ENCODE measurements around the gene SETBP1.
A peak's percentile ranks its signal among the peaks of the same experiment; 100 is the strongest.

The SETBP1 gene

DNA sequence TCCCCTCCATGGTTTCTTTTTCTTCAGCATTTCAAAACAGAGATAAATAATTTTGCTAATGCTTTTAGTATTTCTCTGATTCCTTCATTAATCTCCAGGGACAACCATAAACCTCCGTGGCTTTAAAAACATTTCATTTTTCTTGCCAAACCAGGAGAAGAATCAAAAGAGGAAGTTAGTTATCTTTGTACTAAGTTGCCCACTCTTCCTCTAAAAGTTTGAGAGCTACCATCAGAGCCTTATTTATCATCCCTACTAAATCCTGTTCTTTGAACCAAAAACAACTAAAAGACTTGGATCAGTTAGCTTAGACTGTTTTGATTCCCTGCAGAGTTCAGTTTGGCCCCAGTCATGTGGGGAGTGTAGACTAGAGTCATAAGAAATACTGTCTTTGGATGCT, 208.4 kb downstream of the SETBP1 start:
- no peak for TF ChIP-seq CTCF (conservative IDR thresholded peaks at IDR 0.05)
- no peak overlapping the region for H3K27ac ChIP-seq

DNA sequence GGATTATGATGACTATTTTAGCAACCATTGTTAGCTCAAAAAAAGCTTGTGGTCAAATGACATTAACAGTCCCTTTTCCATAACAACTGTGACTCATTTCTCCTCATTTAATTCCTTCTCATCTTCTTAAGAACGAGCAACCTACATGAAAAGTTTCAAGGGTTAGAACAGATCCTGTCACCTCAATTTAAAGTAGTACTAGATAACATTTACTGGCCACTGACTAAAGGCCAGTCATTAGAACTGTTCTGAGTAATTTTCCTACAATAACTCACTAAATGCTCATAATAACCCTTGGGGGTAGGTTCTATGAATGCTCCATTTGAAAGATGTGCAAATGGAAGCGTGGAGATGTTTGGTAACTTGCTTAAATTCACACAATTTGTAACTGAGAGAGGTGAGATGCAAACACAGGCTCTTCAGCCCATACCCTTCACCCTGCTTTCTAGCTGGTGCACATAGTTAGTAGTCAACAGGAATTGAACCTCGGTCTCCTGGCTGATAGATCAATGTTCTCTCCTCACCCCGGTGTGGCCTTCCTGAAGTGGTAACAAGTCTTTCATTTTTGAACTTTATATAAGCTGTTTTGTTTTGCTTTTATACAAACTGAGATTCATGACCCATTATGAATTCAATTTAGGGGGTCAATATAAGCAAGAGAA, 212.5 kb downstream of the SETBP1 start:
- no peak for TF ChIP-seq CTCF (conservative IDR thresholded peaks at IDR 0.05)
- peak overlapping the region; percentile 31; the same call in 1 of the 2 replicates for H3K27ac ChIP-seq

DNA sequence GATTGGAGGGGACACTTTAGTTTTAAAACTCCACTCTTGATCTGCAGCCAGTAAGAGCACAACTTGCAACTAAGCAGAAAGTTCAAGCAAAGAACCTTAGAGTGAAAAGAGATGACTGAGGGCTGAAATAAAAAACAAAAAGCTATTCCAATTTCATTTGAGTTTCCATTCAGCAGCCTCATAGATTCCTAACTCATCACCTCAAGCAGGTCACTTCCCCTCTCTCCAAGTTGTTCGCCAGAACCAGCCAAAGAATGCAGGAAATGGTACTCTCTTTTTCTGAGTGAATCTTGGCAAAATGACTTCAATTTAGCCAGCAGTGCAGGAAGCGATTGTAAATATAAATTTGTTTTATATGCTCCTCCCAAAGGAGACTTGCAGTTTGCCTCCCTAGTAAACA, 213.3 kb downstream of the SETBP1 start:
- H3K27ac ChIP-seq: peak overlapping the region; percentile 31; the same call in 1 of the 2 replicates
- no peak for TF ChIP-seq CTCF (conservative IDR thresholded peaks at IDR 0.05)

GRCh38 chr18:44895176-44895798, 214.6 kb downstream of the SETBP1 start:
- TF ChIP-seq CTCF (conservative IDR thresholded peaks at IDR 0.05): peak; percentile 60

DNA sequence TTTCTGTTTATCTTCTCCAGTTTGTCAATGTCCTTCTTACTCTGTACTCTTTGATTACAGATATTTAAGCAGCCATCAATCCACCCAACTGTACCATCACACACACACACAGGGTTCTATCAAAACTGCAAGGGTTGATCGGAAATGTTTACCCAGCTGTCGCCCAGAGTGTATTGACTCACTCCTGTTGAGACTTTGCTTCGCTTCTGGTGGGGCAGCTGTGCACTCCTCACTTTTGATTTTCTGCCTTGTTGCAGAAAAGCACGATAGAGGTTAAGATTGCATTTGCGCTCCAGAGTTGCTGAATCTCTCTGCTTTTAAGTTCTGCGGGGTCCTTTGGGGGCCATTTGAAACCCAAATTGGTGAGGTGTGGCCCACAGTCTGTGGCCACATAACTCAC, 216.2 kb downstream of the SETBP1 start:
- no peak for TF ChIP-seq CTCF (conservative IDR thresholded peaks at IDR 0.05)
- H3K27ac ChIP-seq: no peak overlapping the region

More at GRCh38 chr18:44895176-44895798, 214.6 kb downstream of the SETBP1 start:
- no peak overlapping the region for H3K27ac ChIP-seq

DNA sequence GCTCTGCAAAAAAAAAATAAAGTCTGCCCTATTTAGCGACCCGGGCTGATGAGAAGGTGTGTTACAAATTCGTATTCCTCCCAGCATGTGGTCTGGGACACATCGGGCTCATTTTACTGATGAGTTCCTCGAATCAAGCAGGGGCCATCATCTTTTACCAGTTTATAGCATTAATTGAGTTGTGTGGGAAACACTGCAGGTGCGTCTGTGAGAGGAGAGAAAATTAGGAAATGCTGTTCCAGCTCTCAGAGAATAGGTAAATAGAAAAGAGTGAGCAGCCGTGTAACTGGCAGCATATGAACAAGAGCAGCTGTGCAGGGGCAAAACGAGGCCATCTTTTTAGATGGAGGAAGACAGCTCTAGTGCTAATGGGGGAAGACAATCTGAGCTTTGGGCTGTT, 216.7 kb downstream of the SETBP1 start:
- H3K27ac ChIP-seq: no peak overlapping the region
- no peak for TF ChIP-seq CTCF (conservative IDR thresholded peaks at IDR 0.05)

DNA sequence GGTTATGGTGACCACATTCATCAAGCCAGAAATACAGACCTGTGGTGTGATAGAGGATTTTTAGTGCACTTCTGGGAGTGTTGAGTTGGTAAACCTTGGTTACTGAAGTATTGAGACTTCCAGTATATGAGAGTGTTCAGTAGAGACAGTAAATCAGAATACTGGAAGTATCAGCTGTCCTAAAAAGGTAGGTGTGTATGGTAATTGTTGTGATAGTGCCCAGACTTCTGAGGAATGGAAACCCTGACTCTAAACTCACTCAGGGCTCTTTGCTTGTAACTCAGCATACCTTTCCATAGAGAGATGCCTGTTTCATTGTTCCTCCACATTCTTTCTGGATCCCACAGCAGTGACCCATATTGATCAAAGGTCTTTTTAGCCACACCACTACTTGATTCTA, 217.1 kb downstream of the SETBP1 start:
- H3K27ac ChIP-seq: no peak overlapping the region
- TF ChIP-seq CTCF (conservative IDR thresholded peaks at IDR 0.05): no peak
